Colonic mucosa (tissue), 4 donors: Measurements from ENCODE around the gene ACOXL. TPM values are rescaled to one million over a fixed set of nuclear protein-coding genes. Genes with fewer than 3 reads are reported as not detected.

ENCODE experiments used
- DNase-seq: peaks from one replicate; pipeline ENCODE4 v3.0.0-alpha.2; 2020
- H3K27ac ChIP-seq: fragments of 200-600 bp; one replicate; pipeline ENCODE4 v1.8.0; 2021
- H3K27me3 ChIP-seq: fragments of 200-600 bp; one replicate; pipeline ENCODE4 v1.8.0; 2021
- H3K36me3 ChIP-seq: fragments of 200-600 bp; one replicate; pipeline ENCODE4 v1.8.0; 2021
- H3K4me1 ChIP-seq: fragments of 200-600 bp; one replicate; pipeline ENCODE4 v1.8.0; 2021; ENCODE audit warnings: mild to moderate bottlenecking
- H3K4me3 ChIP-seq: fragments of 200-600 bp; one replicate; pipeline ENCODE4 v1.8.0; 2021
- H3K9ac ChIP-seq, 2 donors: one replicate each; pipeline ENCODE4 v1.7.0; 2013; ENCODE audit warnings: control low read depth in 2 of 2, low read depth in 2 of 2, low read length in 2 of 2
- H3K9me3 ChIP-seq: fragments of 200-600 bp; one replicate; pipeline ENCODE4 v1.8.0; 2021
- intact Hi-C: fragments of 100-400 bp; cut with DNase I; formaldehyde crosslinking; loops from one replicate; pipeline ENCODE4 v1.14.1; 2022
- total RNA-seq, 2 donors: library from RNA; stranded (reverse); fragmentation: NEBNext Ultra II Directional in 1 of 2; extraction: Animal tissue kit (Norgen Biotek cat#: 25700) in 1 of 2; gene quantifications; one replicate each; pipeline ENCODE4 v1.2.1, GENCODE V29; 2021
- TF ChIP-seq, protein P1 (sequence below): fragments of 200-600 bp; IDR thresholded peaks from one replicate; pipeline ENCODE4 v1.8.0; 2022; ENCODE audit warnings: antibody characterized with exemption, mild to moderate bottlenecking
- donor health status: healthy.
- donor health status: DM: no; HTN: no; CAD: no.
- donor health status: DM: no; HTN: no; CAD: no.

Gene ACOXL
- total RNA-seq, 2 donors from 2014 or later, result 0.32 to 0.82 TPM

DNA sequence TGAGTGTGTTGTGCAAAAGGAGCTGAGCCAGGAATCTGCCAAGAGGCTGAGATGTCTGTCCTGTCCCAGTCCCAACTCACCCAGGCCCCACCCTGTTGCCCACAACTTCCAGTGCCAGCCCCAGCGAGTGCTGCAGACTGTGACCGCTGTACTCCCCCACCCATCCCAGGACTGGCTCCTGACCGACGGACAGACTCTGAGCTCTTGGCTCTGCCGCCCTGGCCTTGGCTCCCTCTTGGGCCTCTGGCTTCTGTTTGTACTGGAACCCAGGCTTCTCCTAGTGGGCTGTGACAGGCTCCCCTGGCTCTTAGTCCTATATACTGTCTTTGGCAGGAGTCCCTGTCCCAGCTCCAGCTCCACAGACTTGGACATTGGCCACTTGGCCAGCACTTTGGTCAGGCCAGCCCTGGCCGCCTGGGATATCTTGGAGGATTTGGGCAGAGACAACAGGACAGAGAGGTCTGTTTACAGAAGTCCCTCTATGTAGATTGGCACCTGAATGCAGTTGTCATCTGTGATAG is 41.1 kb downstream of the ACOXL start:
- Histone ChIP-seq H3K9me3 (no peaks in the 10 kb centered on the region), H3K27ac (no peak overlapping the region), H3K36me3 (no peaks in the 10 kb centered on the region), H3K4me1 (no peaks in the 10 kb centered on the region), H3K4me3 (no peak overlapping the region), H3K27me3 (no peaks in the 10 kb centered on the region), H3K9ac (no peak overlapping the region)
- intact Hi-C loops, result no loop called here
- no peak for DNase-seq
- TF ChIP-seq, protein P1, sequence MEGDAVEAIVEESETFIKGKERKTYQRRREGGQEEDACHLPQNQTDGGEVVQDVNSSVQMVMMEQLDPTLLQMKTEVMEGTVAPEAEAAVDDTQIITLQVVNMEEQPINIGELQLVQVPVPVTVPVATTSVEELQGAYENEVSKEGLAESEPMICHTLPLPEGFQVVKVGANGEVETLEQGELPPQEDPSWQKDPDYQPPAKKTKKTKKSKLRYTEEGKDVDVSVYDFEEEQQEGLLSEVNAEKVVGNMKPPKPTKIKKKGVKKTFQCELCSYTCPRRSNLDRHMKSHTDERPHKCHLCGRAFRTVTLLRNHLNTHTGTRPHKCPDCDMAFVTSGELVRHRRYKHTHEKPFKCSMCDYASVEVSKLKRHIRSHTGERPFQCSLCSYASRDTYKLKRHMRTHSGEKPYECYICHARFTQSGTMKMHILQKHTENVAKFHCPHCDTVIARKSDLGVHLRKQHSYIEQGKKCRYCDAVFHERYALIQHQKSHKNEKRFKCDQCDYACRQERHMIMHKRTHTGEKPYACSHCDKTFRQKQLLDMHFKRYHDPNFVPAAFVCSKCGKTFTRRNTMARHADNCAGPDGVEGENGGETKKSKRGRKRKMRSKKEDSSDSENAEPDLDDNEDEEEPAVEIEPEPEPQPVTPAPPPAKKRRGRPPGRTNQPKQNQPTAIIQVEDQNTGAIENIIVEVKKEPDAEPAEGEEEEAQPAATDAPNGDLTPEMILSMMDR, result no peak

DNA sequence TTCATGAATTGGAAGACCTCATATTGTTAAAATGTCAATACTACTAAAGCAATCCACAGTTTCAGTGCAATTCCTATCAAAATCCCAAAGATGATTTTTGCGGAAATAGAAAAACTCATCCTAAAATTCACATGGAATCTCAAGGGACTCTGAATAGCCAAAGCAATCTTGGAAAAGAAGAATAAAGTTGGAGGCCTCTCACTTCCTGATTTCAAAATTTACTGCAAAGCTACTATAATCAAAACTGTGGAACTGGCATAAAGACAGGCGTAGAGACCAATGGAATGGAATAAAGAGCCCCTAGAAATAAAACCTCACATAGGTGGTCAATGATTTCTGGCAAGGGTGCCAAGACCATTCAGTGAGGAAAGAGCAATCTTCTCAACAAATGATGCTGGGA is 42.3 kb downstream of the ACOXL start:
- TF ChIP-seq, protein P1, result no peak
- no peaks in the 10 kb centered on the region for H3K4me1 ChIP-seq
- intact Hi-C loops, result no loop called here
- H3K27me3 ChIP-seq, result no peaks in the 10 kb centered on the region
- H3K9me3 ChIP-seq, result no peaks in the 10 kb centered on the region
- DNase-seq, result no peak
- no peak overlapping the region for H3K4me3 ChIP-seq
- no peak overlapping the region for H3K9ac ChIP-seq
- no peaks in the 10 kb centered on the region for H3K36me3 ChIP-seq
- no peak overlapping the region for H3K27ac ChIP-seq

DNA sequence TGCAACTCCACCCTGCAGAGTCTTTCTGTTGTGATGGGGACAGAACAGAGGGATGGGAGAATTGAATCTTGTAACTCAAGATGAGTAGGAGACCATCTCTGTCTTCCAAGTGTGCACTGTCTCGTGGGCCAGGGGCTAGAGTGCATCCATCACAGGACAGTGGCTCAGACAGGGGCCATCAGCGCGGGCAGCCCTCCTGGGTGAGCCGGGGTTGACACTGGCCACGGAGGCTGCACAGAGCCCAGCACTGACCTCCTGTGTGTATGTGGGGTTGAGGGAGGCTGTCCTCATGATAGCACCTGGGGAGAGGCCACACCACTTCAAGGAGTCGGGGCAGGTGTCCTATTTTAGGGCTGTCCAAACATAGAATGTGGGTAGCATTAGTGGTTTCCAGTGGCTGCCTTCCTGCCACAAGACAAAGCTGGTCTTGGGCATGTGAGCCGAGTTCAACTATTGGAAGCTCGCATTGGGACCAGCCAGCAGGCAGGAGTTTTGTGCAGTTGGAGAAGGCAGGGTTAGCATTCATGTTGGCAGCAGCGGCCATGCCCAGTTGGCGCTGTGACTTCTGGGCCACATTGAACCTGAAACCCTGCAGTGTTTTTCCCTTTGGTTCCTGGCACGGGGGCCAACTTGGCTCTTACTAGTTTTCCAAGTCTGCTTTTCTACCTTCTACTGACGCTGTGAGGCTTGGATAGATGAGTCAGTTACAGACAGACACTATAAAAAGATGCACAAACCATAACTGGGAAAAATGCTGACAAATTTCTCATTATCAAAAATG is 45.3 kb downstream of the ACOXL start:
- H3K27ac ChIP-seq, result no peak overlapping the region
- no peak overlapping the region for H3K9ac ChIP-seq
- H3K9me3 ChIP-seq, result no peaks in the 10 kb centered on the region
- DNase-seq, result no peak
- H3K36me3 ChIP-seq, result no peaks in the 10 kb centered on the region
- no peak overlapping the region for H3K4me3 ChIP-seq
- no peaks in the 10 kb centered on the region for H3K4me1 ChIP-seq
- TF ChIP-seq, protein P1, result no peak
- H3K27me3 ChIP-seq, result no peaks in the 10 kb centered on the region
- intact Hi-C loops, result no loop called here

DNA sequence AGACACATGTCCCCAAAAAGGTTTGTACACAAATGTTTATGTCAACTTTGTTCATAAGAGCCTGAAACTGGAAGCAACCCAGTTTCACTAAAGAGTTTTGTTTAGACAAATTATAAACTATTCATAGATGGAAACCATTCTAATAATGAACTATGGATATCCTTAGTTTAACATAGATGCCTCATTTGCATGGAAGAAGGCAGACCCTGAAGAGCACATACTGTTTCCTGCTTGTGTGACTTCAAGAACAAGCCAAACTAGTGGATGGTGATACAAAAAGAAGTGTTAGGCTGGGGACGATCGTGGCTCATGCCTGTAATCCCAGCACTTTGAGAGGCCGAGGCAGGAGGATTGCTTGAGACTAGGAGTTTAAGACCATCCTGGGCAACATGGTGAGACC is 48.1 kb downstream of the ACOXL start:
- intact Hi-C loops, result no loop called here
- Histone ChIP-seq H3K27ac (no peak overlapping the region), H3K9ac (no peak overlapping the region), H3K4me3 (no peak overlapping the region), H3K9me3 (no peaks in the 10 kb centered on the region), H3K36me3 (no peaks in the 10 kb centered on the region), H3K27me3 (no peaks in the 10 kb centered on the region), H3K4me1 (no peaks in the 10 kb centered on the region)
- TF ChIP-seq, protein P1, result no peak
- DNase-seq, result no peak

DNA sequence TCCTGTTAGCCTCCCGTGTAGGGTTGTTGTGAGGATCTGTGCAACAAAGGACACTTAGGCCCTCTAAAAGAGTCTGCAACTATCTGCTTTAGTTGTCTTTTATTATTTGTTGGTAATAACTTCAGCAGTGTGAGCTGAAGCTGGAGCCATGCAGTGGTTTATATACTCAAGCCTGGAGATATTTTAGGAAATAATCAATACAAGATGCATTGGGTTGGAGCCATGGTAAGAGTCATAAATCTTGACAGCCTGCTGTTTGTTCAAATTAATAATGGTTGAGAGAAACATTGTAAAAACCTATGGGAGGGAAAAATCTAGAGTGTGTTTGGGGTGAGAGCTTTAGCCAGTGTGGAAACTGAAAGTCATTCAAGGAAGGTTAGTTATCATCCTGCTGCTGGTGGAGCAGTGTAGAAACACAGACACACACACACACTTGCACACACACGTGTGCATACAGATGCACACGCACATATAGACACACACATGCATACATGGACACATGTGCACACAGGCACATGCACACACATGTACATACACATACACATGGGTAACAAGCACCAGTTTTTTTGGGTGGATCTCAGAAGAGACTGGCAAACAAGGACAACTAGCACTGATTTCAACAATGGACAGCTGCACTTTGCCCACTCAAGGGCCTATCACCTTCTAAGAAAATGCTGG is 51.0 kb downstream of the ACOXL start:
- DNase-seq, result no peak
- Histone ChIP-seq H3K4me3 (no peak overlapping the region), H3K4me1 (no peaks in the 10 kb centered on the region), H3K27ac (no peak overlapping the region), H3K27me3 (no peaks in the 10 kb centered on the region), H3K36me3 (no peaks in the 10 kb centered on the region), H3K9me3 (no peaks in the 10 kb centered on the region), H3K9ac (no peak overlapping the region)
- TF ChIP-seq, protein P1, result no peak
- intact Hi-C loops, result no loop called here
